Aorta (tissue), 5 donors: ENCODE results near the gene LYZL1. TPM values are rescaled to one million over a fixed set of nuclear protein-coding genes. Genes with fewer than 3 reads are reported as not detected.
A peak's percentile ranks its signal among the peaks of the same experiment; 100 is the strongest.
"Not testable (repeated sequence)": the region's sequence is repeated elsewhere in the genome, so short reads cannot be mapped to it uniquely, and the experiment has no call there.

ENCODE experiments used
- ATAC-seq: fragments of 200-7000 bp; cut with Tn5 transposase; one replicate; pipeline ENCODE4 v1.9.1; 2022; ENCODE audit warnings: moderate library complexity; ENCODE audit not compliant: low FRiP score
- DNase-seq, 2 donors: peaks; one replicate each; pipeline ENCODE4 v3.0.0-alpha.2; 2020
- H3K27ac ChIP-seq, 2 donors: one replicate each; pipeline ENCODE4 v1.5.1; 2013; ENCODE audit warnings: low read length in 2 of 2, mild to moderate bottlenecking in 2 of 2, moderate library complexity in 2 of 2, control low read depth in 1 of 2, inconsistent platforms in 1 of 2, low read depth in 1 of 2
- H3K27me3 ChIP-seq, 2 donors: one replicate each; pipeline ENCODE4 v1.6.1; 2013; ENCODE audit warnings: control low read depth in 1 of 2, low read length in 1 of 2, mild to moderate bottlenecking in 1 of 2, moderate library complexity in 1 of 2; ENCODE audit not compliant: insufficient read depth in 2 of 2, control insufficient read depth in 1 of 2
- H3K36me3 ChIP-seq, 2 donors: one replicate each; pipeline ENCODE4 v1.6.1; 2013; ENCODE audit warnings: control low read depth in 1 of 2, low read length in 1 of 2, mild to moderate bottlenecking in 1 of 2; ENCODE audit not compliant: insufficient read depth in 2 of 2, control insufficient read depth in 1 of 2
- H3K4me1 ChIP-seq, 2 donors: one replicate each; pipeline ENCODE4 v1.6.1; 2013; ENCODE audit warnings: low read length in 2 of 2, control low read depth in 1 of 2, mild to moderate bottlenecking in 1 of 2, moderate library complexity in 1 of 2; ENCODE audit not compliant: insufficient read depth in 2 of 2, control insufficient read depth in 1 of 2
- H3K4me3 ChIP-seq, 2 donors: one replicate each; pipeline ENCODE4 v1.5.1; 2013; ENCODE audit warnings: low read length in 2 of 2, control low read depth in 1 of 2, mild to moderate bottlenecking in 1 of 2
- H3K9me3 ChIP-seq: one replicate; pipeline ENCODE4 v1.6.1; 2013; ENCODE audit warnings: mild to moderate bottlenecking, low read length; ENCODE audit not compliant: control insufficient read depth
- WGBS, 2 donors: extraction: QIAGEN DNeasy Blood & Tissue Kit; methylation state at CpG; one replicate each; pipeline ENCODE4 v1.1.7; 2013; 5-methylcytosine and 5-hydroxymethylcytosine counted together
- intact Hi-C, 2 donors: fragments of 100-400 bp; cut with DNase I; formaldehyde crosslinking; loops; one replicate each; pipeline versions ENCODE4 v1.14.2 to v1.15.0; 2022
- long read RNA-seq, 2 donors: library from polyadenylated mRNA; unstranded; transcript quantifications; one replicate each; pipeline ENCODE4 v2.0.0, GENCODE V29; 2020 to 2021
- polyA plus RNA-seq, 2 donors: library from polyadenylated mRNA; stranded (reverse); fragments of 200-250 nt; gene quantifications; one replicate each; pipeline ENCODE4 v1.2.3, GENCODE V29; 2013
- total RNA-seq, 2 donors: library from RNA; stranded (reverse); fragmentation: NEBNext Ultra II Directional; extraction: Animal tissue kit (Norgen Biotek cat#: 25700); gene quantifications; one replicate each; pipeline ENCODE4 v1.2.1, GENCODE V29; 2021
- donor health status: healthy with polysubstance abuse.
- donor health status: Bipolar disorder and iron deficiency.
- donor health status: DM: no; HTN: no; CAD: no.
- donor health status: DM: no; HTN: no; CAD: no.
- donor health status: DM: yes; HTN: yes; CAD: no.

Gene LYZL1
- total RNA-seq (not detected), polyA plus RNA-seq (not detected)
- long read RNA-seq, donor 1, result 0 reads
- long read RNA-seq, donor 2, result 0 reads

DNA sequence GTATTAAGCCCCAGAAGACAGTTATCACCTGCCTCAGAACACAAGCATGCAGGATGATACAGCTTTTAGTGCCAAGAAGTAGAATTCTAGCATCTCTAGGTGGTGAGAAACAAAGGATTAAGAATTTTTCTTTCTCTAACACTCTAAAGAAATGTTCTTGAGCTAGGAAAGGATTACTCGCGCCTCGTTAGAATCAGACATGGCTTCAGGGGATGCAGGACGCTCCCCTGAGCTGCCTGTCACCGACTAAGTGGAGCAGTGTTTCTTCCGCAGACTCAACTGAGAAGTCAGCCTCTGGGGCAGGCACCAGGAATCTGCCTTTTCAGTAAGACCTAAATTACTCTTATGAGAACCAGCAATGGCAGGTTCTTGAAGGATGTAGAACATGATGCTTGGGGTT is at the start of gene LYZL1:
Gene LYZL1 (plus strand): TSS at position 165 of the 400 bp plus-strand sequence. CDS start 2,798 bp downstream, outside the sequence.
- H3K27me3 ChIP-seq, H3K4me3 ChIP-seq, H3K4me1 ChIP-seq, ATAC-seq, H3K9me3 ChIP-seq, DNase-seq, intact Hi-C loops, H3K27ac ChIP-seq, H3K36me3 ChIP-seq: not testable (repeated sequence)
- 88 to 93% methylated on average over 6 of the region's 6 CpGs for WGBS, 2 donors

DNA sequence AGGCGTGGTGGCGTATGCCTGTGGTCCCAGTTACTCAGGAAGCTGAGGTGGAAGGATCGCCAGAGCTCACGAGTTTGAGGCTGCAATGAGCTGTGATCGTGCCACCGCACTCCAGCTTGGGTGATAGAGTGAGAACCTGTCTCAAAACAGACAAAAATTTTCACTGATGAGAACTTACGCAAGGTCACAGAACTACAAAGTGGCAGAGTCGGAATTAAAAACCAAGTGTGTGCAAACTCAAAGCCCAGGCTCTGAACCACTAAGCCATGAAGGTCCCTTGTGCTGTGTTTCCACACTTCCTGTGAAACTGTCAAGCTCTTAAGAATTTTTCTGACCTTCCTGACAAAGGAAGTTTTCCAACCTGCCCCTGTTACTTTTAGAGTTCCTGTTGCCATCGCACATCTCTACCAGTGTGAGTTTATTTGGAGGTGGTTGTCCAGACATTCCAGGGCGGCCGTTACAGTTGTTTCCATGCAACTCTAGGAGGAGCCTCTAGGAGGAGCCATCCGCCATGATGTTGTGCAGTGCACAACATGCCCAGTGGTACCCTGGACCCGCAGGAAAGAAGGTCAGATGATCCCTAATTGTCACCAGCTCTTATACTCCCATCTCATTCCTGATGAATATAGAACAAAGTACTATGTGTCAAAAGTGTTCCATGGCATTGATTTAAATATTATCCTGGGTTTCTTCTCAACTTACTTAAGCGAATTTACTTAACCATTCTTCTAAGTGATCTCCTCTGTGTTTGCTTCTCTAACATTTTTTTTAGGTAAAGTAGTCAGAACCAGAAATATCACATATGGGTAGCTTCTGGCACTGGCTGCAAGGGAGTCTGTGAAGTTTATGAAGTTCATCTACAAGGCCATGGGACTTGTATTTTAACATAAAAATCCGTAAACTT is 49.0 kb upstream of the LYZL1 start:
- H3K4me3 ChIP-seq, result no peak overlapping the region
- no peaks in the 10 kb centered on the region for H3K4me1 ChIP-seq
- DNase-seq, result no peak
- intact Hi-C loops, result no loop called here
- no peaks in the 10 kb centered on the region for H3K36me3 ChIP-seq
- no peak overlapping the region for H3K27ac ChIP-seq
- no peak for ATAC-seq
- no peaks in the 10 kb centered on the region for H3K27me3 ChIP-seq
- 93 to 95% methylated on average over 15 of the region's 15 CpGs for WGBS, 2 donors
- no peaks in the 10 kb centered on the region for H3K9me3 ChIP-seq

- intact Hi-C loops, result no loop called here
- Histone ChIP-seq H3K4me3 (no peak overlapping the region), H3K9me3 (no peaks in the 10 kb centered on the region), H3K4me1 (no peaks in the 10 kb centered on the region), H3K36me3 (no peaks in the 10 kb centered on the region), H3K27ac (no peak overlapping the region), H3K27me3 (no peaks in the 10 kb centered on the region)
- WGBS, 2 donors, result 84% methylated on average over 15 of the region's 15 CpGs
- DNase-seq (no peak), ATAC-seq (peak; percentile 44)
Measured at GRCh38 chr10:29240986-29241660, 47.7 kb upstream of the LYZL1 start.

GRCh38 chr10:29241925-29242324 is 46.9 kb upstream of the LYZL1 start:
- DNase-seq (no peak), ATAC-seq (no peak)
- H3K27me3 ChIP-seq, result no peaks in the 10 kb centered on the region
- no peak overlapping the region for H3K27ac ChIP-seq
- H3K4me1 ChIP-seq, result no peaks in the 10 kb centered on the region
- no peak overlapping the region for H3K4me3 ChIP-seq
- no peaks in the 10 kb centered on the region for H3K9me3 ChIP-seq
- intact Hi-C loops, result no loop called here
- no peaks in the 10 kb centered on the region for H3K36me3 ChIP-seq

- DNase-seq (no peak), ATAC-seq (no peak)
- no peaks in the 10 kb centered on the region for H3K36me3 ChIP-seq
- no peaks in the 10 kb centered on the region for H3K27me3 ChIP-seq
- WGBS, 2 donors, result 68 to 79% methylated on average over 5 of the region's 5 CpGs
- no peaks in the 10 kb centered on the region for H3K9me3 ChIP-seq
- intact Hi-C loops, result no loop called here
- H3K4me1 ChIP-seq, result no peaks in the 10 kb centered on the region
- H3K4me3 ChIP-seq, result no peak overlapping the region
- no peak overlapping the region for H3K27ac ChIP-seq
Measured at GRCh38 chr10:29243066-29243465, 45.8 kb upstream of the LYZL1 start.

DNA sequence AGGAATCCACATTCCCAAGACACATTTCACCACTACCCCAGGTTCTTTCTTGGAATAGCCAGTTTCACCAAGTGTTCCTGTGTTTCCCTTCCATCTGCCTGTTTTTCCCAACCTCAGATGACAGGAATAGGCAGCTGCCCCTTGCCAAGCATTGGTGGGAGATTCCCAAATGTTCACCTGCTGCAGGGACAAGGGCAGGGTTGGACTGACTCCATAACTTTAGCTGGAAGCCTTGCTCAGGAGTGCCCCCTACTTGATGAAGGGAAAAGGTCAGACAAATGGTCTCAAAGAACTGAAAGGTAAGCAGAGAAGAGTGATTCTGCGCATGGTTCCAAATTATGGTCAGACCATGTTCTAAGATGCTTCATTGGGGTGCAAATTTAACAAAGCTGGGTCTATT is 45.1 kb upstream of the LYZL1 start:
- Histone ChIP-seq H3K27ac (no peak overlapping the region), H3K4me1 (no peaks in the 10 kb centered on the region), H3K4me3 (no peak overlapping the region), H3K27me3 (no peaks in the 10 kb centered on the region), H3K9me3 (no peaks in the 10 kb centered on the region), H3K36me3 (no peaks in the 10 kb centered on the region)
- intact Hi-C loops, result no loop called here
- DNase-seq (no peak), ATAC-seq (no peak)
- WGBS, 2 donors, result 95 to 97% methylated on average over 1 of the region's 1 CpG

GRCh38 chr10:29244978-29245377 is 43.9 kb upstream of the LYZL1 start:
- Histone ChIP-seq H3K27ac (no peak overlapping the region), H3K36me3 (no peaks in the 10 kb centered on the region), H3K4me1 (no peaks in the 10 kb centered on the region), H3K27me3 (no peaks in the 10 kb centered on the region), H3K9me3 (no peaks in the 10 kb centered on the region), H3K4me3 (no peak overlapping the region)
- ATAC-seq (no peak), DNase-seq (no peak)
- intact Hi-C loops, result no loop called here
- 97 to 98% methylated on average over 7 of the region's 7 CpGs for WGBS, 2 donors

GRCh38 chr10:29245476-29245875 is 43.4 kb upstream of the LYZL1 start:
- ATAC-seq, result no peak
- Histone ChIP-seq H3K4me1 (no peaks in the 10 kb centered on the region), H3K36me3 (no peaks in the 10 kb centered on the region), H3K4me3 (no peak overlapping the region), H3K27me3 (no peaks in the 10 kb centered on the region), H3K9me3 (peaks cover 2% of the 10 kb centered on the region), H3K27ac (no peak overlapping the region)
- WGBS, 2 donors, result 78 to 79% methylated on average over 11 of the region's 11 CpGs
- intact Hi-C loops, result no loop called here
- no peak for DNase-seq

GRCh38 chr10:29246449-29246848 is 42.4 kb upstream of the LYZL1 start:
- Histone ChIP-seq H3K36me3 (no peaks in the 10 kb centered on the region), H3K27me3 (no peaks in the 10 kb centered on the region), H3K4me3 (no peak overlapping the region), H3K9me3 (peaks cover 2% of the 10 kb centered on the region), H3K27ac (no peak overlapping the region), H3K4me1 (no peaks in the 10 kb centered on the region)
- intact Hi-C loops, result no loop called here
- WGBS, 2 donors, result 95 to 100% methylated on average over 1 of the region's 1 CpG
- DNase-seq (no peak), ATAC-seq (no peak)
